ENCODE measurements around the gene ARID2.

ARID2 gene

GRCh38 chr12:45721954-45722353, 7.6 kb upstream of the ARID2 start:
- no peak for DNase-seq (ENCODE audit: low read depth, low spot score)

- no peak for DNase-seq (ENCODE audit: low read depth, low spot score)
Observed at GRCh38 chr12:45725631-45726602, 3.6 kb upstream of the ARID2 start.

GRCh38 chr12:45726603-45727300, 2.8 kb upstream of the ARID2 start:
- DNase-seq (ENCODE audit: low read depth, low spot score), result no peak

GRCh38 chr12:45727301-45727979, 2.1 kb upstream of the ARID2 start:
- DNase-seq (ENCODE audit: low read depth, low spot score), result peak; percentile 95

GRCh38 chr12:45727980-45728629, 1.4 kb upstream of the ARID2 start:
- DNase-seq (ENCODE audit: low read depth, low spot score), result no peak

- peak; percentile 86 for DNase-seq (ENCODE audit: low read depth, low spot score)
Observed at GRCh38 chr12:45728630-45729232, 775 bp upstream of the ARID2 start.

- no peak for DNase-seq (ENCODE audit: low read depth, low spot score)
Observed at GRCh38 chr12:45730084-45730347, 510 bp downstream of the ARID2 start.

- DNase-seq (ENCODE audit: low read depth, low spot score), result no peak
Observed at GRCh38 chr12:45730348-45731189, 1.1 kb downstream of the ARID2 start.

GRCh38 chr12:45731190-45731775, 1.8 kb downstream of the ARID2 start:
- no peak for DNase-seq (ENCODE audit: low read depth, low spot score)

- no peak for DNase-seq (ENCODE audit: low read depth, low spot score)
Observed at GRCh38 chr12:45732250-45732649, 2.7 kb downstream of the ARID2 start.

- no peak for DNase-seq (ENCODE audit: low read depth, low spot score)
Observed at GRCh38 chr12:45732936-45733335, 3.4 kb downstream of the ARID2 start.

GRCh38 chr12:45737638-45738037, 8.1 kb downstream of the ARID2 start:
- DNase-seq (ENCODE audit: low read depth, low spot score), result no peak

GRCh38 chr12:45742590-45742989, 13.1 kb downstream of the ARID2 start:
- no peak for DNase-seq (ENCODE audit: low read depth, low spot score)

- no peak for DNase-seq (ENCODE audit: low read depth, low spot score)
Observed at GRCh38 chr12:45743247-45743646, 13.7 kb downstream of the ARID2 start.

GRCh38 chr12:45745861-45746277, 16.4 kb downstream of the ARID2 start:
- no peak for DNase-seq (ENCODE audit: low read depth, low spot score)

- no peak for DNase-seq (ENCODE audit: low read depth, low spot score)
Observed at GRCh38 chr12:45756666-45757065, 27.2 kb downstream of the ARID2 start.

GRCh38 chr12:45757172-45757571, 27.7 kb downstream of the ARID2 start:
- DNase-seq (ENCODE audit: low read depth, low spot score), result no peak

GRCh38 chr12:45760333-45760732, 30.8 kb downstream of the ARID2 start:
- no peak for DNase-seq (ENCODE audit: low read depth, low spot score)

- DNase-seq (ENCODE audit: low read depth, low spot score), result peak; percentile 15
Observed at GRCh38 chr12:45762185-45763110, 32.9 kb downstream of the ARID2 start.

All from iPS DF 19.7 (cell line).